NCI-H1092 (cell line): ENCODE data around the gene KMT2C.
"Not testable (repeated sequence)": the region's sequence is repeated elsewhere in the genome, so short reads cannot be mapped to it uniquely, and the experiment has no call there.

Experiments used
- DNase-seq: peaks from one replicate; lab custom pipeline; 2025; lab: John Stamatoyannopoulos, UW

KMT2C gene

GRCh38 chr7:152402384-152403250 is 33.2 kb downstream of the KMT2C start:
- no peak for DNase-seq

- no peak for DNase-seq
These were observed 36.5 kb downstream of the KMT2C start for GRCh38 chr7:152399344-152399743.

- no peak for DNase-seq
These were observed 40.7 kb downstream of the KMT2C start for GRCh38 chr7:152395112-152395511.

GRCh38 chr7:152394214-152394613 is 41.6 kb downstream of the KMT2C start:
- DNase-seq: not testable (repeated sequence)

- no peak for DNase-seq
These were observed 43.5 kb downstream of the KMT2C start for GRCh38 chr7:152392254-152392653.

- not testable (repeated sequence) for DNase-seq
These were observed 49.6 kb downstream of the KMT2C start for GRCh38 chr7:152386136-152386764.

GRCh38 chr7:152384235-152385200 is 51.3 kb downstream of the KMT2C start:
- not testable (repeated sequence) for DNase-seq

GRCh38 chr7:152383341-152384234 is 52.2 kb downstream of the KMT2C start:
- DNase-seq: no peak

- no peak for DNase-seq
These were observed 53.6 kb downstream of the KMT2C start for GRCh38 chr7:152382244-152382643.

GRCh38 chr7:152380931-152381578 is 54.7 kb downstream of the KMT2C start:
- not testable (repeated sequence) for DNase-seq

- not testable (repeated sequence) for DNase-seq
These were observed 57.3 kb downstream of the KMT2C start for GRCh38 chr7:152378497-152378896.

GRCh38 chr7:152376716-152377484 is 58.9 kb downstream of the KMT2C start:
- not testable (repeated sequence) for DNase-seq

GRCh38 chr7:152370297-152370696 is 65.5 kb downstream of the KMT2C start:
- no peak for DNase-seq

- no peak for DNase-seq
These were observed 66.3 kb downstream of the KMT2C start for GRCh38 chr7:152369518-152369917.

- DNase-seq: no peak
These were observed 68.6 kb downstream of the KMT2C start for GRCh38 chr7:152367170-152367569.

- no peak for DNase-seq
These were observed 69.1 kb downstream of the KMT2C start for GRCh38 chr7:152366662-152367061.

- DNase-seq: no peak
These were observed 69.7 kb downstream of the KMT2C start for GRCh38 chr7:152365982-152366603.

- no peak for DNase-seq
These were observed 72.0 kb downstream of the KMT2C start for GRCh38 chr7:152363798-152364197.
